Measurements from ENCODE around the gene OXCT1.

- TF ChIP-seq YY1 (IDR thresholded peaks at IDR 0.05; ENCODE audit: insufficient read depth, insufficient read length) = no peak
- no peak for TF ChIP-seq ZNF274 (IDR thresholded peaks at IDR 0.05; ENCODE audit: low read depth, low read length)
- no peak for TF ChIP-seq SUZ12 (IDR thresholded peaks at IDR 0.05; ENCODE audit: extremely low read depth, insufficient read depth, insufficient read length)
These were observed 50.1 kb downstream of the OXCT1 start for GRCh38 chr5:41820150-41820549.
